AG20443 (cell line): ENCODE measurements around the gene TMEM106C.

Experiments used
- DNase-seq: peaks from one replicate; pipeline ENCODE4 v3.0.0; 2012; ENCODE audit warnings: low spot score, mixed read lengths

TMEM106C gene

GRCh38 chr12:47995981-47996401 lies 32.6 kb downstream of the TMEM106C start:
- peak; percentile 66 for DNase-seq

- no peak for DNase-seq
Measured at GRCh38 chr12:47997321-47997720, 33.9 kb downstream of the TMEM106C start.

DNA sequence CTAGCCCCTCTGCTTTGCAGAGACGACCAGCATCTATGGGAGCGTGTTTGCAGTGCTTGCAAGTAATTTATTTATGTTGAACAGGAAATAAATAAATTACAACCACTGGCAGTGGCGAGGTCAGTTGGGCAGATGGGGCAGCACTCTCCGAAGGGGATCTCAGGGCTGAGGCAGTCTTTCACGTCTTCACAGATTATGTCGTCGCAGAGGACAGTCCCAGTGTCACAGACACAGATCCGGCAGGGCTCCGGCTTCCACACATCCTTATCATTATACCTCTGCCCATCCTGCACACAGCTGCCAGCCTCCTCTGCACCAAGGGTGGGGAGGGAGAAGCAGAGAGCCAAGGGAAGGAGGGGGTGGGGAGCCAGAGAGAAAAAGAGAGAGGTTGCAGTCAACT lies 36.4 kb downstream of the TMEM106C start:
- no peak for DNase-seq

DNA sequence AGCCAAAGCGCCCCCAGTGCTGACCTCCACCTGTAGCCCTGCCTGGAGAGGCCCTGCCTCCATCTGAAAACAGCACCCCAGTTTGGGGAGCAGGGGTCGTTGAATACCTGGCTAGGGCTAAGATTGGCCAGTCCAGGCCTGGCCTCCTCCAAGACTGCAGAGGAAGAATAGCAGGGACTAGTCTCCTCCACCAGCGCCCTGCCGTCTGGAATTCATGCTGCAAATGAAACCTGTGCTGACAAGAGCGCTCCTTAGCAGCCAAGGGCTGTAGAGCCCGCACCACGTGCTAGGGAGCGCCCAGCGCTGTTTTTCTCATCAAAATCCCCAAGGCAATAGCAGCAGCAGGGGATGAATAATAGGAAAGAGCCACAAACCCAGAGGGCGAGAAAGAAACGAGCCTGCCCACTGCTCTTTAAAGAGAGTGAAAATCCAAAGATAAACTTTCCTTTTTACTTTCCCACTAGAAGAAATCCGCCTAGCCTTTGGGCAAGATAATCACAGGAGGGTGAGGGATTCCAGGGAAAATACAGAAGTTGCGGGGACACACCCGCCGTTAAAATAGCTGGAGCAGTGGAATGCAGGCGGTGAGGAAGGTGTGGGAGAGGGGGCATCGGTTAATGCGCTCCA lies 37.6 kb downstream of the TMEM106C start:
- peak; percentile 62 for DNase-seq

- peak; percentile 87 for DNase-seq
Measured at GRCh38 chr12:48001505-48002413, 38.4 kb downstream of the TMEM106C start.

- DNase-seq: no peak
Measured at GRCh38 chr12:48002414-48002730, 39.0 kb downstream of the TMEM106C start.

DNA sequence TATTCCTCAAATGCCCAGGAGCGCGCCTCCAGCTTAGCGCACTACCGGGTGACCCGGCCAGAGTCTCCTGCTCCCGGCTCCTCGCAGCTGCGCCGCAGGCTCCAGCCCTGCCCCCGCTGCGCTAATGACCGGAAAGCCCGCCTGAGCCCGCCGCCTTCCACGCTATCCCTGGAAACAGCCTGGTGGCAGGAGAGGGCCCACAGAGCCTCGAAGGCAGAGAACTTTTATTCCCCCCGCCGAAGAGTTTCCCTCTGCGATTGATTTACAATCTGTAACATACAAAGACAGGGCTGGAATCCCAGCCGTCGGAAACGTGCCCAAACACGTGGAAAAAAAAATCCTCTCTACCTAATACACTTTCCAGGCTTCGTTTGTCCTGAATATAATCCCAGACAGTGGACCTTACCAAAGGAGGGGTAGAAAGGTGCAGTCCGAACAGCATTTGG lies 39.4 kb downstream of the TMEM106C start:
- peak; percentile 81 for DNase-seq

- no peak for DNase-seq
Measured at GRCh38 chr12:48003226-48004052, 40.0 kb downstream of the TMEM106C start.

- DNase-seq: peak; percentile 62
Measured at GRCh38 chr12:48004053-48004941, 40.9 kb downstream of the TMEM106C start, which contains the start of gene COL2A1. Gene COL2A1, minus strand, starts transcription at chr12:48004476. Its CDS starts 155 bp downstream, at chr12:48004321.

DNA sequence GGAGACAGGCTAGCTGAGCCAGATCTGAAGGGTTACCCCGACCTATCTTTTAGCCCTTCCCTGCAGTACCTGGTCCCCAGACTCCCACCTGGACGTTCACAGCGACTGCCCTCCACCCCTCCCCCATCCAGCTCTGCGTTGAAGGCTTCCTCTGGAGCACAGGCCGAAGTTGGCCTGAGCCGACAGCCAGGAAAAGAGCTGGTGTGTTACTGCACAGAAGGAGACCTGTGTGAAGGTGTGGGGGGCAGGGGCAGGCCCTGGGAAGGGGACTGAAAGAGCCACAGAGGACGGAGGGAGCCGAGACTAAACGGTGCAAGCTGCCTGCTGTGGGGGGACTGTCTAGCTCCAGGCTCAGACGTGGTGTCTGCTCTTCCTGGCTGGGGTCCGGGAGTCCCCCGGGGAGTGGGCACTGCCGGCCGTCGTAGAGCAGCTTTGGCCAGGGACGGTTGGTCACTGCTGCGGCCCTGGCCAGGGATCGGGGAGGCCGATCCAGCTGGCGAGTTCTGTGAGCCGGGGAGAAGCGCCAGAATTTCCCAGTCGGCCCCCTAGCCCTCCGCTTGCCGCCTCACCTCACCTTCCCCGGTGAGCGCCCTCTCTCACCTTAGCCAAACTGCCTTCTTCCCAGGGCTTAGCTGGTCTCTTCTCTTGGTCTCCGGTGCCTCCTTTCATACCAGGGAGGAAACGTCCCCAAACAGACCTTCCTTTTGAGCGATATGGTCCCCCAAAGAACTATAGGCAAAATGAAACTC lies 41.8 kb downstream of the TMEM106C start:
- no peak for DNase-seq

GRCh38 chr12:48005750-48006021 lies 42.3 kb downstream of the TMEM106C start:
- no peak for DNase-seq

DNA sequence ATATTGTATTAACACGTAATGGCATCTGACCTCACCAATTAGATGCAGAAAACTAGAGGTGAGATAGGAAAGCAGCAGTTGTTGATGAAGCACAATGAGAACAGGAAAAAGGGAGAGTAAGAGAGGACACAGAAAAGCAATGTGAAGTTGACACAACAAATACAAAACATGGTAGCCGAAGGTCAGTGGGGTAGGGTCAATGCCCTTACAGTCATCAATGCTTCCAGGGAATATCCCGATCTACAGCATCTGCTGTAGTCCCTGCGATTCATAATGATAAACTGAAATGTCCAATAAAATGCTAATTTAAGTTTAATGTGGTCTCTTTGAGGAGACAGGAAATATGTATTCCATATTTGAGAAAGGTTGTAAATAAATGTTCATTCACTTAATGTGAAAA lies 43.8 kb downstream of the TMEM106C start:
- DNase-seq: no peak

DNA sequence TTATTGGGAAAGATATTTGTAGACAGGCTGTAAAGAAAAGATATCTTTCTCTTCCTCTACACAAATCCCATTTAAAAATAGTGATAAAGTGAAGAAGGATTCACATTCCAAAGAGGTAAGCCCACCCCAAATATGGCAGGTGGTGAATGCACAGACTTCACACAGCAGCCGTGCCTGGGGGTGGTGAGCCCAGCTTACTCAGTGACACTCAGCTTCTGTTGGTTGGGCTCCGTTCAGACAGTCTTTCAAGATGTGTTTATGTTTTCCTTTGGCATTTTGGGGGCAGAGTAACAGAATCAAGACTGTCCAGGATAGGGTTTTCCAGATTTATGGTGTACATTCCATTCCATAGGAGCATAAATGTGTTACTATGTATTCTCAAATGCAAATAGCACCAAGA lies 45.0 kb downstream of the TMEM106C start:
- DNase-seq: no peak

- no peak for DNase-seq
Measured at GRCh38 chr12:48008950-48009349, 45.6 kb downstream of the TMEM106C start.

GRCh38 chr12:48009471-48009870 lies 46.1 kb downstream of the TMEM106C start:
- no peak for DNase-seq

DNA sequence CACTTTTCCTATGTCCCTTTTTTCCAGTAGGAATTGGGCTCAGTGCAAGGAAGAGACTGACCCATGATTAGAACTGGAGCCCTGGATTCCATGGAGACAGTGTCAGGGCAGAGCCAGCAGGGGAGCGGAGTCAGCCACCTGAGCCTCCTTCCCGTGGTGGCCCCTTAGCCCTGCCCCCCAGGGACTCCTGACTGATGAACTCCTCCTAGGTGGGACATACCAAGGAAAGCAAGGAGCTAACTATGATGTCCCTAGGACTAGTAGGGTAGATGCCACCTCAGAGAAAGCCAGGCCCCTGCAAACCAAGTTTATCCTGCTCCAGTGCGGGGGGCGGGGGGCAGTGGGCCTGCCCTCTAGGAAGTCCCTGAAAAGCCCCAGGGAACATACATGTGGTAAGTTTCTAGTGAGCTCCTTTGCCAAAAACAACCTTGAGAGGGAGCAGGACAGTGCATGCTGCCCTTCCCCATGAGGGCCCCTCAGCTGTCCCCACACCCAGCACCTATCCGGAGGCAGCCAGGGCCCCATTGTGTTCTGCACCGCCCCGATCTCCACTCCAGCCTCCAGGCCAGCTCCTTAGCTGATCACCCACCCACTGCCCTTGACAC lies 47.1 kb downstream of the TMEM106C start:
- DNase-seq: no peak

DNA sequence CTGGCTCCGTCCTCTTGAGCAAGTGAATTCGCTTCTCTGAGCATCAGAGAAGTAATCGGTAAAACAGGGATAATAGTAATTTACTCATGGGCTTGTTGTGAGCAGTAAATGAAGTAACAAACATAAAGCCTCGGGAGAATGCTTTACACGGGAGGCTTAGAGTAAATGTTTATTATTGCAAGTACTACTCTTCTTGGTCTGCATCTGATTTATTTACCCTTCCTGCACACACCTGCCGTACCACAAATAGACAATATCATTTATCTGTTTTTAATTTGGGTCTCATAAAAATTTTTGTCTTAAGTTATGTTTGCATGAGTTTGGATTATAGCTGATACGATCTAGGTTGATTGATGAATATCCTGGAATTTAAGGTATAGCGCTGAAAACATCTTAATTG lies 48.7 kb downstream of the TMEM106C start:
- no peak for DNase-seq

- DNase-seq: no peak
Measured at GRCh38 chr12:48013287-48013686, 49.9 kb downstream of the TMEM106C start.

DNA sequence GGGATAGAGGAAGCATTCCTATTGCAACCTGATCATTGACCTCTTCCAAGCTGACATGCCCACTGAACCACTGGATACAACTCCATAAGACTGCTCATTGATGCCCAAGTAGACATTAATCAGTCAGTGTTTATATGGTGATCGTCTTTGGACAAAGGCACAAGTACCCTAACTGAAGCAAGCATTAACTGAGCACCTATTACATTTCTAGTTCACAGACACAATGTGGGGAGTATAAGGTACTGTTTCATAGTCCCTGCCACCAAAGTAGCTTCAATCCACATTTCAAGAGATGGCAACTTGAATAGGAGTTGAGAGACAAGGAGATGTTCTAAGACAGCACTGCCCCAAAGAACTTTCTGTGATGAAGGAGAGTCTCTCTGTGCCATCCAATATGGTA lies 51.7 kb downstream of the TMEM106C start:
- no peak for DNase-seq

GRCh38 chr12:48015954-48016353 lies 52.6 kb downstream of the TMEM106C start:
- no peak for DNase-seq
